ENCODE data around the gene NLRP9. TPM values are rescaled to one million over a fixed set of nuclear protein-coding genes. Genes with fewer than 3 reads are reported as not detected.

Gene NLRP9
- total and polyA plus RNA-seq, 2 of the 8 experiments (the other 6 are each of a cell fraction or from before 2014, with no cell fraction given), result not detected

GRCh38 chr19:55694241-55694655, 44.0 kb downstream of the NLRP9 start (continued):
- TF ChIP-seq ZNF274 (IDR thresholded peaks at IDR 0.05; ENCODE audit: borderline replicate concordance, extremely low read depth, low read length), result no peak

Measured in H1 (cell line).